Measurements from ENCODE around the gene OGA.

The OGA gene

DNA sequence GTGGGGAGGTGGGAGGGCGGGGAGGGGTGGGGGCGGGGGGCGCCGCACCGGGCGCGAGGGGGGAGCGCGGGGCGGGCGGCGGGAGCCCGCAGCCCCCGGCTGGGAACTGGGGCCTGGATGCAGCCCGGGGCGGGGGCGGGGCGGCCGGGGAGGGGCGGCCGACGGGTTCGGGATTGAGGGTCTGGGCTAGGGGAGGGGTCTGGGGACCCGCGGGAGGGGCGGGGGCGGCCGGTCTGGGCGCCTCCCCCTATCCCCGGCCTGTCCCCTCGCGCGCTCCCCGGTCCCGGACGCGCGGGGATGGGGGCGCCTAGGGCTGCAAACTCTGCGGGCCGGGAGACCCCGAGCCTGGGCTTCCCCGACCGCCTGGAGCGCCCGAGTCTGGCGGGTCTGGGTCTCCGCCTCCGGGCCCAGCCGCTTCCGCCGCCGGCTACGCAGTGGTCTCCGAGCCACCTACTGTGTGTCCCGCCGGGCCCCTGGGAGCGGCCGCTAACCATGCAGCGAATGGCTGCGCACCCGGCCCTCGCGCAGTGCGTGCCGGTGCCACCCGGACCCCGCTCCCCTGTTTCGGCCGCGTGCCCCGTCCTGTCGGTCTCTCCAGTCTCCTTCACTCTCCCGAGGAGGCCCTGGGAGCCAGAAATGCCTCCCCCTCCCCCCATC is 42.0 kb downstream of the OGA start:
- DNase-seq (ENCODE audit: low read depth in 2 of 2, low spot score in 1 of 2), result no peak

DNA sequence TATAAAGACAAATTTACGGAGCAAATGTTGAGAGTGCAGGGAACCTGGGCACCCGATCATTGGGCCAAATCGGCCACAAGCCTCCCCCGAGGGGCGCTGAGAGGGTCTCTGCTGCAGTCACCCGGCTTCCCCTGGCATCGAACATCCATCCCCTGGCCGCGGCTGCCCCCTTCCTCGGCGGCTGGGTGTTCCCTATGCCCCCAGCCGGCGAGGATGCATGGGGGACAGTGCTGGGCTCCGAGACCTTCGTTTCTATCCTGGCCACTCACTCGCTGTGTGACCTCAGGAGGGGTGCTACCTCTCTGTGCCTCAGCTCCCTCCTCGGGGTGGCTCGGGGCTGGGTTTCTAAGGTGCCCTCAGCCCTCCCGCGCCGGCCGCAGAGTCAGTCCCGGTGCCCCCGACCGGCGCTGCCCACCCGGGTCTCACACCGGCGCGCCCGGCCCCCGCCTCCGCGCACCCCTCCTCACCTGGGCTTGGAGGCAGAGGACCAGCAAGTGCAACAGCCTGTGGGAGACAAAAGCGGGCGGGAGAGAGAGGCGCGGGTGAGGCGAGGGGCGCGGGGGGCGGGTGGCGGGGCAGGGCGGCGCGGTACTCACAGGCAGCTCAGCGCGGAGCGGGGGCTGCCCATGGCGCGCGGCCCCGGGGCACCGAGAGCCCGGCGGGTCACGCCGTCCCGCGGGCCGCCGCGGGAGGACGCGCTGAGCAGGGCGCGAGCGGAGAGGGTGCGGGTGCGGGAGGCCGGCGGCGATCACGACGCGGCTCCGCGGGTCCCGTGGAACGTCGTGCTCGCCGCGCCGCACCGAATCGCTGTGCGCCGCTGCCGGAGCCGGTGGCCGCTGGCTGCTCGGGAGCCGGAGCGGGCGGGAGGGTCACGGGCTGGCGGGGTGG is 42.7 kb downstream of the OGA start, which contains the start of gene FGF8:
FGF8 (minus strand) TSS at position 842 of the 888 bp plus-strand sequence; CDS start at position 628, 214 bp downstream.
- no peak for DNase-seq (ENCODE audit: low read depth in 2 of 2, low spot score in 1 of 2)

GRCh38 chr10:101774589-101775272 is 43.5 kb downstream of the OGA start:
- no peak for DNase-seq (ENCODE audit: low read depth in 2 of 2, low spot score in 1 of 2)

- no peak for DNase-seq (ENCODE audit: low read depth in 2 of 2, low spot score in 1 of 2)
Observed at GRCh38 chr10:101773923-101774588, 44.2 kb downstream of the OGA start.

DNA sequence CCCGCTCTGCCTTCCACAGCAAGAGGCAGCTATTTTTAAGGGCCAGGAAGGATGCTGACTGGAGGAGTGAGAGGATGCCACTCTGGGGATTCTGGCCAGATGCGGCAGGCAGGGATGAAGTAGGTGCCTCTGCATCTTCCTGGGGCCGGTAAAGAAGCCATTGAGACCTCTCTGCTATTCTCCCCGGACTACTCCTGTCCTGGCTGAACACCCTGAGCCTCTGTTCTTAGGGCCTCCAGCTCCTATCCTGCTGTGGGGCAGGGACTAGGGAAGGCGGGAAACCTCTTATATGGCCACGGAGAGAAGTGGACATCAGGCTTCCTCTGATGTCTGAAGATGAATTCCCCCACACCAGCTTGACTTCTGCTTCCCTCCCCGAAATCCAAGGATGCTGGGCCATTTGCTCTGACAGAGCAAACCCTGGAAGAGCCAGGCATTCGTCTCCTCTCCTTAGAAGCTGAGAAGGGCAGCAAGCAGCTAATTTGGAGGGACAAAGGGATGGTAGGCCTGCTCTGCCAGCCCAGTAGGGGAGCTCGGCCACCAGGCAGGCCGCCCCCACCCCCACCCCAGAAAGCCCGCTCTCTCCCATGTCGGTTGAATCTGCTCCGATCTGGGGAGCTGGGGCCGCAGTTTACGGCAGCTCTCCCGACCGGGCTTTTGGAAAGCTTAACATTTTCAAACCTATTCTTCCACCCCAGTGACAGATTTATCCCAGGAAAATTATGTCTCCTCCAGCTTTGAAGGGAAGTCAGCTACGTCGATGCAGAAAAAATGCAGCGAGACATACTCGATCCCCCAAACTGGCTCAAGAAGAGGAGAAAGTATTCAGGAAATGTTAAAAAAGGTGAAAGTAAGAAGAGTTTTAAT is 45.1 kb downstream of the OGA start:
- no peak for DNase-seq (ENCODE audit: low read depth in 2 of 2, low spot score in 1 of 2)

DNA sequence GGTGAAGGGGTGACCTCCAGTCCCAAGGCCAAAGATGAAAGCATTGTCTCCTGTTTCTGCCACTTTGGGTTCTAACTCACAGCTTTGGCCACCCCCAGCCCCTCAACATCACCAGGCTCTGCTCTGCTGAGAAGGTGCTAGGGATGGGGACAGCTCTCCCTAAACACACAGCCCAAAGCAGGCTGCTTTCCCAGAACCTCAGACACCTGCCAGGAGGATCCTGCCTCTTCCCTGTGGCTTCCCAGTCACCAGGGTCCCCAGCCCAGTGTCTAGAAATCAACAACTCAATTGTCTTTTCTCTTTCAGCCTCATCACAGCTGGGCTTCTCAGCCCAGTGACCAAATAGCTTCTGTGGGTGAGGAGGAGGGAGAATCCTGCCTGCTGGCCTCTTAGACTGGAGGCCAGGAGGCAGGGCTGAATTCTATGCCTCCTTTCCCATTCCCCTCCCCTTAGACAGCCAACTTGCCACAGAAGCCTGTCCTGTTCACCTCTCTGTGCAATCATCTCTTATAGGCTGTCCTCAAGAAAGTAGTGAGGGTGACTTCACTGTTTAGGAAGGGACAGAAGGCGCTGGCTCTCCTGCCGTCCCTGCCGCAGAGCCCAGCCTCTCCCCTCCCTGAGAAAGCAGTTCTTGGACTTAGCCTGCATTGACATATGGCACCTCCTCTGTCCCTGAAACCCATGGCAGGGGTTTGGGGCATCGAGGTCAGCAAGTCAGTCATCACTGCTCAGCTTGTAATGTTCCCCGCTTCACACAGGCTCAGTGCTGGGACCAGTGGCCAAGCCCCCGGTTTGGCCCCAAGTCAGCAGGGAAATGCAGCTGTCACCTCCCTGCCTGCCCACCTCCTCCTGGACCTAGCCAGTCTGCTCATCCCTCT is 46.0 kb downstream of the OGA start:
- DNase-seq (ENCODE audit: low read depth in 2 of 2, low spot score in 1 of 2), result no peak

DNA sequence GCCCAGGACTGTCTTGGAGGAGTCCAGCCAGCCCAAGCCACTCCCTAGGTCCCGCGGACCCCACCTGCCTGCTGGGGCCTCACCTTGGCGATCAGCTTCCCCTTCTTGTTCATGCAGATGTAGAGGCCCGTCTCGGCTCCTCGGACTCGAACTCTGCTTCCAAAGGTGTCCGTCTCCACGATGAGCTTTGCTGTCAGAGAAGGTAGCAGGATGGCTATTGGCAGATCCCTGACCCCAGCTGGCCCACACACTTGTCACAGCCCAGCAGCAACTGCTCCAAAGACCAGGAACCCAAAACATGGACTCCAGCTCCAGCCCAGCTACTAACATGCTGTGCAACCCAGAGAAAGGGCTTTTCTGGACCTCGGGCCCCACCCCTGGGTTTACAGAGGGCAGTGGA is 46.9 kb downstream of the OGA start:
- DNase-seq (ENCODE audit: low read depth in 2 of 2, low spot score in 1 of 2), result no peak

- no peak for DNase-seq (ENCODE audit: low read depth in 2 of 2, low spot score in 1 of 2)
Observed at GRCh38 chr10:101770331-101771215, 47.7 kb downstream of the OGA start.

GRCh38 chr10:101769541-101770180 is 48.6 kb downstream of the OGA start:
- no peak for DNase-seq (ENCODE audit: low read depth in 2 of 2, low spot score in 1 of 2)

DNA sequence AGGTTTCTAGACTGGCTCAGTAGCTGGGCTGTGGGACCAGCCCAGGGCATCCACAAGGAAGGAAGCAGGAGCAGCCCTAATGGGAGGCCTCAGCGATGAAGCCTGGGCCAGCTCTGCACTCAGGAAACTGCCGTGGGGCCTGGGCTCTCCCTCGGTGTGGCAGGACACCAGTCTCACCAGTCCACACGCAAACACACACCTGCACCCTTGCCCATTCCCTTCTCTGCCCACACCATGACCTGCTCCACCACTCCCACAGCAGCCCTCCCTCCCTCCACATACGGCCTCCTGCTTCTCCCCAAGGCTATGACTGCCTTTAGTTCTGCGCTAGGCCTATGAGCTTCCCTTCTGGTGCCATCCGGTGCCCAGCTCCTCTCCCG is 49.5 kb downstream of the OGA start:
- DNase-seq (ENCODE audit: low read depth in 2 of 2, low spot score in 1 of 2), result no peak

DNA sequence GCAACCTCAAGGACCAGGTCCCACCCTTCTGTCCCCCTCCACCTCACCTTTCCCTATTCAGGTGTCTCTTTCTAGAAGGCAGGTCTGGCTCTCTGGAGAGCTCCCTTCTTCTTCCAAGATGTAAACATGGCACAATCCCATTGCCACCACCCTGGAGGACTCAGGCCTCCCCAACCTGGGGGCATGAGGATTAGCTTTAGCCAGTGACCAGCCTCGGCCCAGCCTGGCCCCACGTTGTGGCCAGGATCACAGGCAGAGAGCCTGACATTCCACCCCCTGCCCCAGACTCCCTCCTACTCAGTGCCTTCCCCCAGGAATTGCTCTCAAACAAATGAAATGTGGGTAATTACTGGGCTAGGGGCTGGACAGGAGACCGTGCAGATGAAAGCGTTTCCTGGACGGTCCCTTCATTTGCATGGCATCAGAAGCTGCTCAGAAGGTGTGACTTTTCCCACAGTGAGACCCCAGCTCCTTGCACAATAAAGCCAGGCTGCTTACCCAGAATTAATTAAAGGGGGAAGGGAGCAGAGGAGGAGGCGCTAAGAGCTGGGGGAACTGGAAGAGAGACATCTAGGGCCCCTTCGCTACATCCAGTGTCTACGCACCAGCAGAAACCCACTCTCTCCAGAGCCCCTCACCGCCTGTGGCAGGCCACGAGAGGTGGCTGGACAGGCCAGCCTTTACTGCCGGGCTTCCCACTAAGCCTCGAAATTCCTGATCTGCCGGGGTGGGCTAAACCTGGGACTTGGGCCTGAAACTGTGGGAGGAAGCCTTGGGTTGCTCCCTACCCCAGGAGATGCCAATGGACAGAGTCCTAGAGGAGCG is 50.1 kb downstream of the OGA start:
- DNase-seq (ENCODE audit: low read depth in 2 of 2, low spot score in 1 of 2), result no peak

DNA sequence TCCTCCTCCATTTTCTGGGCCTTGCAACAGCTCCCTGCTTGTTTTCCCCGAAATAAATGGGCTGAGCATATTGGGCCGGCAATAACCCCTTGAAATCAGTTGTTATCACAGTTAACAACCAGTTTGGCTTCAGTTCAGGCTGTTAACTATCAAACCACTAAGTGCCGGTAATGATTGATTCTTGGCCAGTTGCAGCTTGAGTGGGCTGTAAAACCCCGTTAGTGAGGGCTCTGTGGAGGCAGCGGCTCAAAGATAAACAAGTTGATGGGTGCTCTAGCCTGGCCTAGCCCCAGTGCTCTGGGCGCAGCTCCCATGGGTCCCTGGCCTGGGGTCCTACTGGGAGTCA is 50.7 kb downstream of the OGA start:
- DNase-seq (ENCODE audit: low read depth in 2 of 2, low spot score in 1 of 2), result no peak

- DNase-seq (ENCODE audit: low read depth in 2 of 2, low spot score in 1 of 2), result no peak
Observed at GRCh38 chr10:101766753-101767599, 51.3 kb downstream of the OGA start.

- no peak for DNase-seq (ENCODE audit: low read depth in 2 of 2, low spot score in 1 of 2)
Observed at GRCh38 chr10:101766306-101766705, 51.9 kb downstream of the OGA start.

DNA sequence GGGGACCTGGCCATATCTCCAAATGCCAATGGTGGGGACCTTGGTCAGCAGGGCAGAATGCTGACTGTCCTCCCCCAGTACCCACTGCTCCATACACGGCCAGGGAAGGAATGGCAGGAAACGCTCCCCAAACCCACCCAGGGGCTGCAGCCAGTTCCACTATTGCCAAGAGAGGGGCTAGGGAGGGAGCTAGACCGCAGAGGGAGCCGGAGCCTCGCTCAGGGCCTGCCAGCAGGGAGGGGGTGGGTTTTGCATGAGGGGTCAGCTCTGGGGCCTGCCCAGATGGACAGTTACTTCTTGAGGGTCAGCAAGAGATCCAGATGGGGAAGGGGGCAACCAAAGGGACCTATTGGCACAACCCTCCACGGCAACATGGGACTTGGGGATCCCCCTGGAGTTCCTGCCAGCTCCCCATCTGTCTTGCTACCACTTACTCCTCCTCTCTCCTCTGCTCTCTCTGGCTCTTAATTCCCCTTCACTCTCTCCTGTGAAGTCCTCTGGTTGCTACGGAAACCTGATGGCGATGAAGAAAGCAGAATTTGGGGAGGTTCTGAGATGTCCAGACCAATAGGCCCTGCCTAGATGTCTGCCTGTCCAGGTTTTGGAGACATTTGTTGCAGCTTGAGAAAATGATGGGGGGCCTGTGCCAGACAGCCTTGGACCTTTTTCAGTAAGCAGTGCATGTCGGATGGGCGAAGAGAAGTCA is 55.0 kb downstream of the OGA start:
- no peak for DNase-seq (ENCODE audit: low read depth in 2 of 2, low spot score in 1 of 2)

GRCh38 chr10:101762736-101763135 is 55.5 kb downstream of the OGA start:
- no peak for DNase-seq (ENCODE audit: low read depth in 2 of 2, low spot score in 1 of 2)

Measured in stimulated activated CD8-positive, alpha-beta memory T cell treated with anti-CD3 and anti-CD28 coated beads, Interleukin-4, amount 100 ng/mL, for 1 hour (primary cell).